MCF 10A (cell line): Measurements from ENCODE around the gene CNTNAP2. TPM values are rescaled to one million over a fixed set of nuclear protein-coding genes. Genes with fewer than 3 reads are reported as not detected.

Source experiments
- BruUV-seq: library from RNA; stranded (reverse); fragments of 400-500 nt; replicated peaks from 2 replicates; lab custom pipeline; 2021; lab: Mats Ljungman, UMichigan
- CTCF ChIA-PET: fragments of 300-600 bp; sonication (Branson Sonifier 250); formaldehyde crosslinking; extraction: SDS; loops from one replicate; lab custom pipeline; 2021; ENCODE audit warnings: antibody characterized with exemption, inconsistent platforms; lab: Yijun Ruan, JAX
- POLR2A ChIA-PET: fragments of 300-600, 350-650 bp; sonication (Branson Sonifier 250); formaldehyde crosslinking; extraction: SDS; loops from one replicate; lab custom pipeline; 2020; ENCODE audit warnings: antibody characterized with exemption, inconsistent platforms; lab: Yijun Ruan, JAX
- DNase-seq: peaks from one replicate; pipeline ENCODE4 v3.0.0-alpha.2; 2018; ENCODE audit not compliant: unreplicated experiment
- H3K27ac Mint-ChIP-seq: one replicate; pipeline ENCODE4 v1.8.0; 2022; ENCODE audit warnings: mild to moderate bottlenecking, low read depth, mixed read lengths; ENCODE audit not compliant: unreplicated experiment
- H3K27me3 Mint-ChIP-seq: one replicate; pipeline ENCODE4 v1.8.0; 2022; ENCODE audit warnings: mixed read lengths; ENCODE audit not compliant: insufficient read depth, unreplicated experiment
- H3K36me3 Mint-ChIP-seq: one replicate; pipeline ENCODE4 v1.8.0; 2022; ENCODE audit warnings: mild to moderate bottlenecking, moderate library complexity, mixed read lengths; ENCODE audit not compliant: insufficient read depth, unreplicated experiment
- H3K4me1 Mint-ChIP-seq: one replicate; pipeline ENCODE4 v1.8.0; 2022; ENCODE audit warnings: mixed read lengths; ENCODE audit not compliant: insufficient read depth, unreplicated experiment
- H3K4me3 Mint-ChIP-seq: one replicate; pipeline ENCODE4 v1.8.0; 2022; ENCODE audit warnings: mild to moderate bottlenecking, moderate library complexity, mixed read lengths; ENCODE audit not compliant: unreplicated experiment
- H3K9me3 Mint-ChIP-seq: one replicate; pipeline ENCODE4 v1.8.0; 2022; ENCODE audit warnings: mixed read lengths; ENCODE audit not compliant: unreplicated experiment
- CTCF ChIP-seq: fragments of 200-600 bp; IDR thresholded peaks from one replicate; pipeline ENCODE4 v1.8.0; 2022; ENCODE audit warnings: antibody characterized with exemption, mild to moderate bottlenecking; ENCODE audit not compliant: unreplicated experiment
- intact Hi-C: fragments of 100-400 bp; cut with micrococcal nuclease; formaldehyde crosslinking; loops from 2 replicates; pipeline ENCODE4 v1.14.1; 2022
- total RNA-seq: library from RNA; stranded (reverse); gene quantifications from 2 replicates; pipeline ENCODE4 v1.2.3, GENCODE V29; 2022

CNTNAP2 gene
- total RNA-seq, 1 experiment from 2014 or later, result 1.1 TPM

DNA sequence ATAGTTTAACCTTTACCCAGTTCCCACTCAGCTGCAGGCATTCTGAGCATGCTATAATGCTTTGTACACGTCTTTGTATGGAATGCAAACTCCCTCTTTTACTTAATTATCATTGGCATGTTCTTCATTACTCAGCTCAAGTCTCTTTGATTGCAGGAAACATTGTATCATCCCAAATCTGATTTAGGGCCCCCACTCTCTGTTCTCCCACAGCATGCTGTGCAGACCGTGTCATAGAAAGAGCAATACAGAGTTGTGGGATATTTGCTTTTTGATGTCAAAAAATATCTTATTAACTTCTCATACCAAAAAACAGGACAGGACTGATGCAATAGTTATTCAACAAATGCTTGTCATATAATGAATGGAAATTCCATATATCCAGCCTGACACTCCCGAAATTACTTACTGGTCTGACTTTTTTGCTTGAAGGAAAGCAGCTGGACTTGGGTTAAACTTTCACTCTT is 1392.5 kb downstream of the CNTNAP2 start:
- TF ChIP-seq CTCF, result no peak
- intact Hi-C loops, result no loop called here
- Mint-ChIP-seq H3K4me1 (peaks cover 6% of the 10 kb centered on the region), H3K9me3 (peaks cover 10% of the 10 kb centered on the region), H3K27me3 (no peaks in the 10 kb centered on the region), H3K27ac (no peak overlapping the region), H3K36me3 (no peaks in the 10 kb centered on the region), H3K4me3 (no peak overlapping the region)
- CTCF ChIA-PET, result interaction anchor here (0.5 kb wide), 1 partner anchor 472 kb away, joined by 3 read pairs; no protein-coding TSS in a partner anchor
- POLR2A ChIA-PET, result no interaction called here
- BruUV-seq, result no TSS peak
- no peak for DNase-seq

- no peak overlapping the region for H3K27ac Mint-ChIP-seq
- no TSS peak for BruUV-seq
- peaks cover 6% of the 10 kb centered on the region for H3K4me1 Mint-ChIP-seq
- TF ChIP-seq CTCF, result no peak
- DNase-seq, result no peak
- no peaks in the 10 kb centered on the region for H3K27me3 Mint-ChIP-seq
- no peak overlapping the region for H3K4me3 Mint-ChIP-seq
- intact Hi-C loops, result no loop called here
- ChIA-PET CTCF (interaction anchor here (0.6 kb wide), 1 partner anchor 41 kb away, joined by 3 read pairs; no protein-coding TSS in a partner anchor), POLR2A (no interaction called here)
- H3K9me3 Mint-ChIP-seq, result peaks cover 10% of the 10 kb centered on the region
- H3K36me3 Mint-ChIP-seq, result no peaks in the 10 kb centered on the region
Measured at GRCh38 chr7:147509541-147510200, 1393.1 kb downstream of the CNTNAP2 start.

DNA sequence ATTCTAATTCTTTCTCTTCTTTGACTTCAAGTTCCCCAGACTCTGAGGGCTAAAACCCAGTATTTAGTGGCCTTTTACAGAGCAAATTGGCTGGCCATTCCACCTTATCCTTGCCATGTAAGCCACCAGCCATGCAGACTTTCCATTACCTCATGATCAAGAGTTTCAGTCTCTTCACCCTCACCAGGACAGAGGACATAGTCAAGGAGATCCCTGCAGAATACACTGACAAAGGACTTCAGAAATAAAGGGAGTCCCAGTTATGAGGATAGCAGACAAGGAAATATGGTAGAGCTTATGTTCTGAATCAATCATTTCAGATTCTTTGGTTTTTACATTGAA is 1393.6 kb downstream of the CNTNAP2 start:
- Mint-ChIP-seq H3K4me3 (no peak overlapping the region), H3K27ac (no peak overlapping the region), H3K9me3 (peaks cover 10% of the 10 kb centered on the region), H3K27me3 (no peaks in the 10 kb centered on the region), H3K4me1 (peaks cover 6% of the 10 kb centered on the region), H3K36me3 (no peaks in the 10 kb centered on the region)
- ChIA-PET POLR2A (no interaction called here), CTCF (interaction anchor here (0.7 kb wide), 1 partner anchor 591 kb away, joined by 3 read pairs; no protein-coding TSS in a partner anchor)
- no peak for DNase-seq
- no TSS peak for BruUV-seq
- TF ChIP-seq CTCF, result no peak
- intact Hi-C loops, result no loop called here

DNA sequence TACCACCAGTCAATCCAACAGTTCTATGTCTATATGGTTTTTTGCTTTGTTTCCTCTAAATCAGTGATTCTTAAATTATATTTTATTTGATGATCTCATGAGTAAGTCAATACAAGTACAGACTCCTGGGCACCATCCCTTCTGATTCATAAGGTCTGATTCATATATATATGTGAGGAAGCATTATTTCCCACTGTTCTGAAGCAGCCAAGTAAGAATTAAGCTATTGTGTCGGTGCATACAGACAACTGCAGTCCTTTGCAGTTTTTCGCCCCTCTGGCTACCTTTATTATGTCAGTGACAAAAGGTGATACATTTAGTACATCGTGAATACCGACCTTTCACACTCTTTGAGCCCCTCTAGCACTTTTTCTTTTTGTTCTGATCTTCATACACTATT is 1394.3 kb downstream of the CNTNAP2 start:
- peaks cover 10% of the 10 kb centered on the region for H3K9me3 Mint-ChIP-seq
- H3K36me3 Mint-ChIP-seq, result no peaks in the 10 kb centered on the region
- intact Hi-C loops, result no loop called here
- peak; percentile 8 for DNase-seq
- H3K4me1 Mint-ChIP-seq, result peaks cover 6% of the 10 kb centered on the region
- no peaks in the 10 kb centered on the region for H3K27me3 Mint-ChIP-seq
- no TSS peak for BruUV-seq
- POLR2A ChIA-PET, result no interaction called here
- CTCF ChIA-PET, result no interaction called here
- H3K4me3 Mint-ChIP-seq, result no peak overlapping the region
- no peak overlapping the region for H3K27ac Mint-ChIP-seq
- no peak for TF ChIP-seq CTCF
